HG03159 (cell line): Measurements from ENCODE around the gene KLHL24.
A peak's percentile ranks its signal among the peaks of the same experiment; 100 is the strongest.
"Not testable (repeated sequence)": the region's sequence is repeated elsewhere in the genome, so short reads cannot be mapped to it uniquely, and the experiment has no call there.

Experiments used
- ATAC-seq: cut with Tn5 transposase; IDR thresholded peaks from one replicate; pipeline ENCODE4 v1.9.1; 2021; ENCODE audit warnings: mild to moderate bottlenecking, moderate library complexity; ENCODE audit not compliant: unreplicated experiment

Gene KLHL24

DNA sequence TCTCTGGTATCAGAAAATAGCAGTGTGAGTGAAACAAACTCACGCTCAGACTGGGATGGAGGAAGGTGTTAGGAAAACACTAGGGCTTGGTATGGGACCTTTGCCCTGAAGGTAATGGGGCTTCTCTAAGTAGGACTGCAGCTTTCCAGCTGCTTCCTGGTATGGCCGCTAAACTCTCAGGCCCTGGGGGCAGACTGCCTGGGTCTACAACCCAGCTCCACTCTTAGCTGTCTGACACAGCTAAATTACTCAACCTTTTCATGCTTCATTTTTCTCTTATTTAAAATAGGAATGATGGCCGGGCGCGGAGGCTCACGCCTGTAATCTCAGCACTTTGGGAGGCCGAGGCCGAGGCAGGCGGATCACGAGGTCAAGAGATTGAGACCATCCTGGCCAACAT is 57.0 kb downstream of the KLHL24 start:
- no peak for ATAC-seq

DNA sequence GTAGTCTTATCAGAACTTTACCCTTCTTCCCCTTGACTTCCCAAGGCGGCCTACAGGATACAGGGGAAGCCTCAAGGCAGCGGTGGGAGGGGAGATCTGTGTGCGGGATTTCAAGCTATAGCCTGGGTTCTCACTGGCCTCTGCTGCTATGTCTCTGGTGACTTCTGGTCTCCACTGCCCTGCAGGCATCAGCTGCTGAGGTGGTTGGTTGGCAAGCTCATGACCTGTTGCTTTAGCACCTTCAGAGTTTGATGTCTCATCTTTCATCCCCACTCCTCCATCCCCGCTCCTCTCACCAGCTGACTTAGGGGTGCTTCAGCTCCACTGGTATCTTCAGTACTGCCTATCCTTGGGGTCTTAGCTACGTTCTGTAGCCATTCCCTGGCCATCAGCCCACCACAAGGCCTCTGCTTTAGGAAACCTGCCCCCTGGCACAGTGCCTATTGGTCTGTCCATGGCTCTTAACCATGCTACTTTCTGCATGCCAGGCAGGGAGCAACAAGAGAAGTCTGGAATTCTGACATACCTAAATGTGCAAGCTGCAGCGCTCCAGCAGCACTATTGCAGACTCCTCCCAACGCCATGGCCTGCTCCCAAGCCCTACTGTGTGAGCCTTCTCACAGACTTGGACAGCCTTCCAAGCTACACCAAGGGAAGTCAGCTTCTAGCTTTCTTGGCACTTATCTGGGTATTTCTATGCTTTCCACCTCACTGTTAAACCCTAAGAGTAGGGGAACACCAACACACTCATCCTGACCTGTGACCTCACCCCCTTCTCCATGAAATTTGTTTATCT is 60.3 kb downstream of the KLHL24 start:
- ATAC-seq: no peak

DNA sequence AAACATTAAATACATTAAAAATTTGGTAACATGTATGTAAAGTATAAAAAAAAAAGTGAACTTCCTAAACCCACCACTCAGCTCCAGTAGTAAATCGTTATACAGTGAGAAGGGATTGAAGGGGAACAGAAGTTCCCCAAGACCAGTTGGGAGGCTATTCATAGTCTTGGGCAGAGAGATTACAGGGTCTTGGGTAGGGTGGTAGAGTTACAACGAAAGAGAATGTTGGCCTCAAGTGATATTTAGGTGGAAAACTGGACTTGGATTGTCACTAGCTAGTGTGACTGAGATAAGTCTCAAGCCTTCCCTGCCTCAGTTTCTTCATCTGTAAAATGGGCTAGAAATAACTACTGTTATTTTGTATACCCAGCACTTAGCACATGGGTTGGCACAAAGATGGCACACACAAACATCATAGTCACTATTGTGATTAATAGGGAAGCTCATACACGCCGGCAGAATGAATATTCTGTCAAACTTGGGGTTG is 61.7 kb downstream of the KLHL24 start:
- no peak for ATAC-seq

DNA sequence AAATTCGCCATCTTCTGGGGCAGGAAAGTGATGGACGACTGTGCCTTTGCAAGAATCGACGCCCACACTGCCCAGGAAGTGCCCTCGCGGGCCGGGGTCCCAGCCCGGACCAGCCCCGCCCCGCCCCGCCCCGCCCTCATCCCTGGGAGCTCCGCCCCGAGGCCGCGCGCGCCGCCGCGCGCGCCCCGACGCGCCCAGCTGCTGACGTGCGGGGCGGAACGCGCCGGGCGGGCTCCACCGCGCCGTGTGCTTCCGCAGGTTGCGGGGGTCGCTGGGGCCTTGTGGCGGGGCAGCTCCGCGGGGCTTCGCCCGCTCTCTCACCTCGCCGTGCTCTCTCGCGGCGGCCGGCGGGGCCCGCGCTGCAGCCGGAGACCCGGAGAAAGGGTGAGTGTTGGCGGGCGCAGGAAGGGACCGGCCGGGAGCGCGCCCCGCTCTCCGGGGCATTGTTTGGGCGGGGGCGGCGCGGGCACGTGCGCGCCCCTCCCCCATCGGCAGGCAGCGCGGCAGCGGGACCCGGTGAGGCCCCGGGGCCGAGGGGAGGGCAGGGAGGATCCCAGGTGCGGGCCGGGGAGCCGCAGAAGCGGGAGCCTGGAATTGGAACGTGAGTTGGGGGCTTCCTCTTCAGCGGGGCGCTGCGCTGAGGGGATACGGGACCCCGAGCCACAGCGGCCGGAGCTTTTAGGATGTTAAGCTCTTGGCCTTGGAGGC is 62.3 kb downstream of the KLHL24 start, which contains the start of gene YEATS2:
YEATS2 (plus strand) TSS at position 188 of the 708 bp plus-strand sequence. CDS start 17,366 bp downstream, outside the sequence.
- peak; percentile 75 for ATAC-seq

DNA sequence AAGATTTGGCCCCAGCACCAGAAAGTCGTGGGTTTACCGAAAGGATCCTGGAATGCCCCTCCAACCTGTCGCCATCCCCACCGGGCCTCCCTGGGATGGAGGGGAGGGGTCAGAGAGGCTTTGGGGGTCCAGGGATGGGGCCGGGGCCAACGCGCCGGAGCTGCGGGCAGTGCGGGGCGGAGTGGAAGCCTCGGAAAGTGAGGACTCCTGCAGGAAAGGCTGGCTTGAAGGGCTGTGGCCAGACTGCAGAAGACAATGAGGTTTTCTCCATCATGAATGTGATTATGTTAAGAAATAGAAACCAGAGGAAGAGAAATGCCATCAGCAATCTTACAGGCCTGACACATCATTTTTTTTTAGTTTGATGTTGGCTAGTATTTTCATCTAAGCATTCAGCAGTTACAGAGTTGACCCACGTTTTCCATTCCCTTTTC is 62.9 kb downstream of the KLHL24 start:
- peak; percentile 30 for ATAC-seq

DNA sequence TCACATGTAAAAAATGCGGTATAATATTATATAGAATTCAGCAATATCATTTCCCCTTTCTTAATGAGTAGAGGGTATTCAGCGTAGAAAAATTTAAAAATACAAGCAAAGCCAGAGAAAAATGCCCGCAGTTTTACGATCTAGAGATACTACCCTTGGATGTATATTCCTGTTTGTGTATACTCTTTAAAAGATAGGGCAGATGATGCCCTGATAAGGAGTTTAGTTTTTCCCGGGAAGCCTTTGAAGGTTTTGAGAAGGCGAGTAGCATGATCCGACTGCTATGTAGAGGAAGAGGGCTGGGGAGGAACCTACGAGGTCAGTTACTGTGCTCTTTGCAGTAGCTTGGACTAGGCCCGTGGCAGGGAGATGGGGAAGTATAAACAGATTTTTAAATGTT is 63.3 kb downstream of the KLHL24 start:
- ATAC-seq: peak; percentile 2

DNA sequence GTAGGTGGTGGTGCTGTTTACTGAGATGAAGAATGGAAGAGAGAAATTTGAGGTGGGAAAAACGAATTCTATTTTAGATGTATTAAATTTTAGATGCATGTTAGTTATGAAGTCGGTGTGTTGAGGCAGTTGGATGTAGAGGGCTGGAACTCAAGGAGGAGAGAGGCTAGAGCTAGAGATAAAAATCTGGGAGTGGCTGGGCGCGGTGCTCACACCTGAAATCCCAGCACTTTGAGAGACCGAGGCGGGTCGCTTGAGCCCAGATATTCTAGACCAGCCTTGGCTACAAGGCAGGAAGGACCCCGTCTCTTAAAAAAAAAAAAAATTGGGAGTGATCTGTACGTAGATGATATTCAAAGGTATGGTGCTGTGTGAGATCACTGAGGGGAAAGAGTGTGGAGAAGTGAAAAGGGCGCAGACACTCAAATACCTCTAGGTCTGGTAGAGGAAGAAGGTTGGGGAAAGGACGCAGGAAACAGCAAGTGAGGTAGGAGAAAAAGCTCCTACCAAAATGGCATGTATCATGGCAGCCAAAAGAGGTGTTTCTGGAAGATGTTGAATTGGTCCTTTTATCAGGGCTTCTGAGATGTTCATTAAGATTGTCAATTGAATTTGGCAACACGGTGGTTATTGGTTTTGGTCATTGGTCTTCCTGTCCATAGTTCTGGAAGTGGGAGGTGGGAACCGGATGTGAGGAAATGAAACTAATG is 64.0 kb downstream of the KLHL24 start:
- no peak for ATAC-seq

DNA sequence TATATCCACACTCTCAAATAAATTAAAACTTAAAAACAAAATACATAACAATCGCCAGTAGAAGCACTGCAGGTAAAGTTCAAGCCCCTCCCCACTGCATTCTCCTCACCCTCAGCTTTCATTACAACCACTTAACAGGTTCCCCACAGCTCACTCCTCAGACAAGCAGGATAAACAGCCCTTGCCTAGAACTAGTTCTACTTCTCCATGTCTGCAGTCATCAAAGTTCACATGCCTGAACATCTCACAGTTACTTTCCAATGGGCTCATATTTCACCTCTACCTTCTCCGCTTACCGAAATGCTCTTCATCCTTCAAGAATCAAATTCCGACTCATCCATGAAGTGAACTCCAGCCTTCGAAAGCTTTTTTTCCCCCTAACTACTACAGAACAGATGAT is 66.3 kb downstream of the KLHL24 start:
- no peak for ATAC-seq

DNA sequence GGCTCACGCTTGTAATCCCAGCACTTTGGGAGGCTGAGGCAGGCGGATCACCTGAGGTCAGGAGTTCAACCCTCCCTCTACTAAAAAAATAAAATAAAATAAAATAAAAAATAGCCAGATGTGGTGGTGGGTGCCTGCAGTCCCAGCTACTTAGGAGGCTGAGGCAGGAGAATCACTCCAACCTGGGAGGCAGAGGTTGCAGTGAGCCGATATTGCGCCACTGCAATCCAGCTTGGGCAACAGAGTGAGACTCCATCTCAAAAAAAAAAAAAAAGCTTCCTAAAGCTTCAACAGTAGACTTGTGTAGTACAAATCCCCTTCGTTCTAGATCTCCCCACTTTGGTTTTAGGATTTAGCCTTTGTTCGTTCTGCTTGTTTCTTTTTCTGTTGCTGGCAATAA is 68.5 kb downstream of the KLHL24 start:
- ATAC-seq: not testable (repeated sequence)

DNA sequence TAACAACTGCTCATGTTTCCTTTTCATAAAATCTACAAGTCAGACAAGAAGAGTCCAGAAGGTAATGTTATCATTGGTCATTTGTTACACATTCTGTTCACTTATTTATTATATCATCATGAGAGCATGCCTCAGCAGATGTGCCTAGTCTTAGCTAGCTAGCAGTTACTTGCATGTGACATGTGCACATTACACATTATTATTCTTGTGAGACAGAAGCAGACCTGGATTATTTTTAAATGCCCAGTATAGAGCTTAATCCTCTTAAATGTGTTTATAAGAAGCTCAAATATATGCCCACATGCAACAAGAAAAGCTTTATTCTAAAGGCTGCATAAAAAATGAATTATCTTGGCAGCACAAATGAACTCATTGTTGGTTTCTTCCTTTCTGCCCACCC is 74.8 kb downstream of the KLHL24 start:
- ATAC-seq: no peak

DNA sequence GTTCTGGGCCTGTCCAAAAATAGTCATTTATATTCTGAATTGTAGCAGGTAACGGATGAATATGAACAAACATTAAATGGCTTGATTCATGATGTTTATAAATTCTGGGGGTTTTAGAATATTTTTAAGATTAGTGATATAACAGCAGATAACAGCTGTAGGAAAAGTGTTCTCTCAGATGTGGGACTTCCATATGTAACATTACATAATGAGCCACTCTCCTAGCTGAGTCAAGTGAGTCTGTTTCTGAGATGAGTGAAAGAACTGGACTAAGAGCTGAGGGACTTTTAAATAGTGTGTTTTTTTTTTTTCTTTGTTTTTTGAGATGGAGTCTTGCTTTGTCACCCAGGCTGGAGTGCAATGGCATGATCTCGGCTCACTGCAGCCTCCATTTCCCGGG is 76.1 kb downstream of the KLHL24 start:
- ATAC-seq: no peak

DNA sequence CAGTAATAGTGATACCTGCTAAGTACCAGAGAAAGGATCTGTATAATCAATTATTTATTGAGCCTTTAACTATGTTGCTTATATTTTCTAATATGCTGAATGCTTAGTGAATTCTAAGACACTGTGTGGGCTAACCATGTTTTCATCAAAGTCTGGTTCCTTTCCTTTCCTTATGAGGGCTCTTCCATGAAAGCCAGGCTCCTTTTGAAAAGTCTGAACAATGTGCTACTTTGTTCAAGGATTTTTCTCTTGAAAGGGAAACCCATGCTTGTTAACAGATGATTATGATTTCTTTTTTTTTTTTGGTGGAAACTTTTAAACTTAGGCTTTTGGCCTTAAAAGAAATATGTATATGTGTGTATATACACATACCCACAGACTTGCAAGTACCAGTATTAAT is 79.2 kb downstream of the KLHL24 start:
- no peak for ATAC-seq

DNA sequence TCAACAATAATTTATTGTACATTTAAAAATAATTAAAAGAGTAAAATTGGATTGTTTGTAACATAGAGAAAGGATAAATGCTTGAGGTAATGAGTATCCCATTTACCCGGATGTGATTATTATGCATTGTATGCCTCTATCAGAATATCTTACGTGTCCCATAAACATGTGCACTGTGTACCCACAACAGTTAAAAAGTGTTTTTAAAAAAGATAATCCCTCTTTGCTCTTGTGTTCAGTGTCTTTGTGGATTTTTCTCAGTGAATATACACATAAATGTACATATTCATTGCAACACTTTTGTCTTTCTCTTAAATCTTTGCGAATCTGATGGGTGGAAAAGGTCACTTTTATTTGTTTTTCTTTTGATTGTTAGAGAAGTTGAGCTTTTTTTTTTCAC is 82.6 kb downstream of the KLHL24 start:
- no peak for ATAC-seq

DNA sequence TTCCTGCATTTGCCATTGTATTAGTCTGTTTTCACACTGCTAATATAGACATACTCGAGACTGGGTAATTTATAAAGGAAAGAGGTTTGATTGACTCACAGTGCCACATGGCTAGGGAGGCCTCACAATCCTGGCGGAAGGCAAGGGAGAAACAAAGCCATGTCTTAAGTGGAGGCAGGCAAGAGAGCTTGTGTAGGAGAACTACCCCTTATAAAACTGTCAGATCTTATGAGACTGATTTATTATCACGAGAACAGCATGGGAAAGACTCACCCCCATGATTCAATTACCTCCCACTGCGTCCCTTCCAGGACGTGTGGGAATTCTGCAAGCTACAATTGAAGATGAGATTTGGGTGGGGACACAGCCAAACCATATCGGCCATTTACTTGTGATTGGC is 90.0 kb downstream of the KLHL24 start:
- no peak for ATAC-seq

DNA sequence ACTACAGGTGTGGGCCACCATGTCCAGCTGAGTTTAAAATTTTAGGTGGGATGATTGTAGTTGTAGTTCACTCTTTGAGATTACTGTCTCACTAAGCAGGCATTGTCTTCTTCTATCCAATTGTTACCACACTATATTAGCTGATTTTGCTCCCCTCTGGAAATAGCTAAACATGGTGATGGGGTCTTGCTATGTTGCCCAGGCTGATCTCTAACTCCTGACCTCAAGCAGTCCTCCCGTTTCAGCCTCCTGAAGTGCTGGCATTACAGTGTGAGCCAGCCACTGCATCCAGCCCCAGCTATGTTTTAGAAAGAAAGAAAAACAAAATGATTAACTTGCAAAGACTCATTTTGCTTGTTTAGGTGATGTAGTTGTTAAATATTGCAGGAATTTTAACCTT is 92.8 kb downstream of the KLHL24 start:
- no peak for ATAC-seq

DNA sequence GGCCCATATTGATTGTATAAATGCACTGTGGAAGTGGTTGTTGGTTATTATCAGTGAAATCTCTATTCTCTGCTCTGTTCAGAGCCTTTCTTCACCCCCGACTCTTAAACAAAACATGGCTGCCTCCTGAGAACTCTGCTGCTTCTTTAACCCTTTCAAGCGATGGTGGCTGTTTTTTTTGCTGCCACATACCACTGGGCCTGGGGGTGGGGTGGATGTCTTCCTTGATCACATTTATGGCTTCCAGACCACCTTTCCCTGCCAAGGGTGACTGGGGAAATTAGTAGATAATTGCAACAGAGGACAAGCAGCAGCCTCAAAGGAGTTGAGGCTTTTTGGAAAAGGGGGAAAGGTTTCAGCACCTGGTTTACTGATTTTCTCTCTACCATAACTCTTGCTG is 94.9 kb downstream of the KLHL24 start:
- ATAC-seq: no peak

DNA sequence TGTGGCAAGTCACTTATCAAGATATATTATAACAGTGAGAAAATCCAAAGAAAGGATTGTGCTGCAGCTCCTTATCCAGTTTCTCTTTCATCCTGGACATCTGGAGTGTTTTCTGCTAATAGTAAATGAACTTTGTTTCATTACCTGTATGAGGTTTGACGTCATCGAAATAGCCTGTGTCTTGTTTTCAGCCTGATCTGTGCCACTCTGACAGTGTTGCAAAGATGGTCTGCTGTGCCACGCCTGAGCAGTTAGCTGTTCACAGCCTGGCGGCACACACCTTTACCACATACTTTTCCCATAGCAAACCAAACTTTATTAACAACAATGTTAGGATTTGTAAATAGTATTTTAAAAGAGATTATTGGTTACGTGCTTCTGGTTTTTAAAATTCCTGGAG is 96.2 kb downstream of the KLHL24 start:
- no peak for ATAC-seq

DNA sequence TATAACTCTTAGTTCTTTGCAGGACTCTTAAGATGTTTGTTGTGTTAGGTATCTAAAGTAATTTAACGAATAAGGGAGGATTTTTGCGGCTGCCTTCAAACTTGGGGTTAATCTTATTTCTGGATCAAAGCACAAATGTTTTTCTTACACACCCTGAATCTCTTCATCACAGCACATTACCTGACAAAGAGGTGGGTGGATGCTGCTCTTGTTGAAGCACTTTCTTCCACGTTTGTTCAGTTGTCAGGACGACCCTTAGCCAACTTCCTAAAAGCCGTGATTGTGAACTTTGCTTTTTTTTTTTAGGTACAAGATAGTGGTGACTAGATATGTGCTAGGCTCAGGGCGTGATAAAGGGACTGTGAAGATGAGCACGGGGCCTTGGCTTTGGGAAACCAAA is 98.1 kb downstream of the KLHL24 start:
- ATAC-seq: no peak
